Measurements from ENCODE around the gene MAS1.

GRCh38 chr6:159926542-159927203 lies 35.9 kb downstream of the MAS1 start:
- TF ChIP-seq CTCF (IDR thresholded peaks at IDR 0.05): no peak
- TF ChIP-seq POLR2A (IDR thresholded peaks at IDR 0.05): no peak

Measured in body of pancreas (tissue), 4 donors.